Prostate gland (tissue), 2 donors: Measurements from ENCODE around the gene CXCL1. TPM values are rescaled to one million over a fixed set of nuclear protein-coding genes. Genes with fewer than 3 reads are reported as not detected.

ENCODE experiments used
- DNase-seq: peaks from one replicate; pipeline ENCODE4 v3.0.0-alpha.2; 2019; ENCODE audit warnings: low spot score
- H3K27ac ChIP-seq, 2 donors: fragments of 200-600 bp; sonication (generic); 2 replicates each; pipeline ENCODE4 v1.5.1; 2017 to 2019
- H3K27me3 ChIP-seq: fragments of 200-600 bp; sonication (generic); replicated peaks from 2 replicates; pipeline ENCODE4 v1.5.1; 2019; ENCODE audit not compliant: insufficient read depth
- H3K36me3 ChIP-seq, 2 donors: fragments of 200-600 bp; sonication (generic); 1 replicate in 1 of 2; 2 replicates in 1 of 2; pipeline versions ENCODE4 v1.5.1 to v1.8.1; 2017 to 2019
- H3K4me1 ChIP-seq: fragments of 200-600 bp; sonication (generic); replicated peaks from 2 replicates; pipeline ENCODE4 v1.5.1; 2019
- H3K4me3 ChIP-seq, 2 donors: fragments of 200-600 bp; sonication (generic); 2 replicates each; pipeline ENCODE4 v1.5.1; 2017 to 2019
- H3K9me3 ChIP-seq: fragments of 200-600 bp; sonication (generic); 2 replicates; pipeline ENCODE4 v1.5.1; 2017
- CTCF ChIP-seq, 4 experiments: fragments of 200-600 bp in 2 of 4; fragments of 450-650 bp in 2 of 4; sonication (generic) in 2 of 4; IDR thresholded peaks; 1 replicate in 3 of 4; 2 replicates in 1 of 4; pipeline ENCODE4 v1.5.1; 2016 to 2019; ENCODE audit warnings: antibody characterized with exemption in 4 of 4, mild to moderate bottlenecking in 2 of 4, moderate library complexity in 2 of 4
- POLR2A ChIP-seq: fragments of 450-650 bp; IDR thresholded peaks from one replicate; pipeline ENCODE4 v1.6.1; 2016; ENCODE audit warnings: antibody characterized with exemption, mild to moderate bottlenecking
- POLR2AphosphoS5 ChIP-seq: sonication (generic); formaldehyde crosslinking; IDR thresholded peaks from one replicate; pipeline ENCODE4 v1.6.1; 2017; ENCODE audit warnings: antibody characterized with exemption
- WGBS: methylation state at CpG from one replicate; pipeline ENCODE4 v1.1.5; 2018; 5-methylcytosine and 5-hydroxymethylcytosine counted together
- intact Hi-C: fragments of 100-400 bp; cut with DNase I; formaldehyde crosslinking; loops from one replicate; pipeline ENCODE4 v1.14.2; 2022
- total RNA-seq, 2 donors: library from RNA; depleted of rRNA; stranded (reverse); fragments of >200 nt; gene quantifications; one replicate each; pipeline ENCODE4 v1.1.0, GENCODE V29; 2016

CXCL1 gene
- total RNA-seq, 2 donors from 2014 or later: 0.74 to 37.1 TPM

- intact Hi-C loops: loop anchor here (10.0 kb wide), 1 partner anchor 116 kb away; no protein-coding TSS in a partner anchor
- Histone ChIP-seq H3K4me3 (no peak overlapping the region), H3K4me1 (no peaks in the 10 kb centered on the region), H3K9me3 (no peaks in the 10 kb centered on the region), H3K27ac (no peak overlapping the region), H3K36me3 (no peaks in the 10 kb centered on the region), H3K27me3 (no peaks in the 10 kb centered on the region)
- TF ChIP-seq POLR2AphosphoS5 (no peak), POLR2A (no peak), CTCF (IDR thresholded peaks at IDR 0.05) (no peak)
- 81% methylated on average over 4 of the region's 4 CpGs for WGBS
- DNase-seq: no peak
Measured at GRCh38 chr4:73850261-73850970, 18.8 kb upstream of the CXCL1 start.

GRCh38 chr4:73851293-73851692 is 17.9 kb upstream of the CXCL1 start:
- intact Hi-C loops: loop anchor here (10.0 kb wide), 1 partner anchor 116 kb away; no protein-coding TSS in a partner anchor
- DNase-seq: no peak
- Histone ChIP-seq H3K9me3 (no peaks in the 10 kb centered on the region), H3K4me1 (no peaks in the 10 kb centered on the region), H3K4me3 (no peak overlapping the region), H3K27me3 (no peaks in the 10 kb centered on the region), H3K27ac (no peak overlapping the region), H3K36me3 (no peaks in the 10 kb centered on the region)
- WGBS: 86% methylated on average over 1 of the region's 1 CpG
- TF ChIP-seq POLR2A (no peak), POLR2AphosphoS5 (no peak), CTCF (IDR thresholded peaks at IDR 0.05) (no peak)

GRCh38 chr4:73852771-73853170 is 16.4 kb upstream of the CXCL1 start:
- H3K4me3 ChIP-seq: no peak overlapping the region
- no peaks in the 10 kb centered on the region for H3K9me3 ChIP-seq
- no peak overlapping the region for H3K27ac ChIP-seq
- intact Hi-C loops: loop anchor here (10.0 kb wide), 1 partner anchor 118 kb away; no protein-coding TSS in a partner anchor
- H3K4me1 ChIP-seq: no peaks in the 10 kb centered on the region
- no peak for TF ChIP-seq CTCF (IDR thresholded peaks at IDR 0.05)
- TF ChIP-seq POLR2AphosphoS5: no peak
- TF ChIP-seq POLR2A: no peak
- H3K27me3 ChIP-seq: no peaks in the 10 kb centered on the region
- DNase-seq: no peak
- no peaks in the 10 kb centered on the region for H3K36me3 ChIP-seq

- DNase-seq: peak; percentile 21
- peak within 1 kb of the TSS; percentile 12 to 15 for H3K4me3 ChIP-seq
- intact Hi-C loops: loop anchor here (10.0 kb wide), 1 partner anchor 118 kb away; no protein-coding TSS in a partner anchor
Measured at GRCh38 chr4:73853246-73853704, 15.9 kb upstream of the CXCL1 start, which contains the start of gene PF4V1. PF4V1 (plus strand) TSS chr4:73853296; CDS start chr4:73853363, 67 bp downstream.

More at GRCh38 chr4:73853246-73853704, 15.9 kb upstream of the CXCL1 start, which contains the start of gene PF4V1:
- Histone ChIP-seq H3K9me3 (no peaks in the 10 kb centered on the region), H3K27me3 (no peaks in the 10 kb centered on the region), H3K27ac (no peak within 1 kb of the TSS), H3K36me3 (no peaks in the 10 kb centered on the region), H3K4me1 (no peaks in the 10 kb centered on the region)
- peak in 2 of 4 experiments; percentile 28 to 37 for TF ChIP-seq CTCF (IDR thresholded peaks at IDR 0.05)
- TF ChIP-seq POLR2A: no peak
- TF ChIP-seq POLR2AphosphoS5: peak; percentile 13
- WGBS: 37% methylated on average over 13 of the region's 22 CpGs
